Measurements from ENCODE around the gene KRTAP5-3.

Gene KRTAP5-3

GRCh38 chr11:1608363-1608762, at the start of gene KRTAP5-3:
Gene KRTAP5-3, minus strand, starts transcription at chr11:1608463. Its CDS starts 78 bp downstream, at chr11:1608385.
- in situ Hi-C loops (cut with HindIII; ENCODE audit: low pct_ligation_motif_present, low sequenced_read_pairs), result no loop called here
- Histone ChIP-seq H3K36me3 (replicated peaks) (no peaks in the 10 kb centered on the region), H3K27ac (no peak within 1 kb of the TSS), H3K4me3 (ENCODE audit: low read depth, low read length) (no peak within 1 kb of the TSS), H3K27me3 (replicated peaks) (peaks cover 6% of the 10 kb centered on the region)
- DNase-seq, result no peak
- TF ChIP-seq, protein P1, sequence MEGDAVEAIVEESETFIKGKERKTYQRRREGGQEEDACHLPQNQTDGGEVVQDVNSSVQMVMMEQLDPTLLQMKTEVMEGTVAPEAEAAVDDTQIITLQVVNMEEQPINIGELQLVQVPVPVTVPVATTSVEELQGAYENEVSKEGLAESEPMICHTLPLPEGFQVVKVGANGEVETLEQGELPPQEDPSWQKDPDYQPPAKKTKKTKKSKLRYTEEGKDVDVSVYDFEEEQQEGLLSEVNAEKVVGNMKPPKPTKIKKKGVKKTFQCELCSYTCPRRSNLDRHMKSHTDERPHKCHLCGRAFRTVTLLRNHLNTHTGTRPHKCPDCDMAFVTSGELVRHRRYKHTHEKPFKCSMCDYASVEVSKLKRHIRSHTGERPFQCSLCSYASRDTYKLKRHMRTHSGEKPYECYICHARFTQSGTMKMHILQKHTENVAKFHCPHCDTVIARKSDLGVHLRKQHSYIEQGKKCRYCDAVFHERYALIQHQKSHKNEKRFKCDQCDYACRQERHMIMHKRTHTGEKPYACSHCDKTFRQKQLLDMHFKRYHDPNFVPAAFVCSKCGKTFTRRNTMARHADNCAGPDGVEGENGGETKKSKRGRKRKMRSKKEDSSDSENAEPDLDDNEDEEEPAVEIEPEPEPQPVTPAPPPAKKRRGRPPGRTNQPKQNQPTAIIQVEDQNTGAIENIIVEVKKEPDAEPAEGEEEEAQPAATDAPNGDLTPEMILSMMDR (IDR thresholded peaks at IDR 0.05; ENCODE audit: low read depth, low read length, missing control alignments), result no peak

- Histone ChIP-seq H3K27me3 (replicated peaks) (peaks cover 18% of the 10 kb centered on the region), H3K4me3 (ENCODE audit: low read depth, low read length) (no peak overlapping the region), H3K36me3 (replicated peaks) (no peaks in the 10 kb centered on the region), H3K27ac (no peak overlapping the region)
- TF ChIP-seq, protein P1 (IDR thresholded peaks at IDR 0.05; ENCODE audit: low read depth, low read length, missing control alignments), result no peak
- DNase-seq, result no peak
- in situ Hi-C loops (cut with HindIII; ENCODE audit: low pct_ligation_motif_present, low sequenced_read_pairs), result no loop called here
Measured at GRCh38 chr11:1656670-1657069, 48.4 kb upstream of the KRTAP5-3 start.

DNA sequence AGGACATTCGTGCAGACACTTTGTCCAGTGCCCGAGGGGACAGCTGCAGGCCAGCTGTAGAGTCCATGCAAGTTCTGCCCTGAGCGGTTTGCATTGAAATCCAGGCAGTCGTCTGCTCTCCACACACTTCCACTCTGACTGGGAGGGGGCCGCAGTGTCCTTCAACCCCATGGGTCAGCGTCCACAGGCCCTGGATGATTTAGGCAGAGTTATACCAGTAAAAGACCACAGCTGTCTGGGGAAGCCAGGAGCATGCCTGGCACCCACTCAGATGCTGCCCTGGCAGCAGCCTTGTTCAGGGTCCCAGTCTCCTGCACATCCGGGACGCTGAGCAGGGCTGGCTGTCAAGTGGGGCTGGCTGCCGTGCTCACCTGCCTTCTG, 47.8 kb upstream of the KRTAP5-3 start:
- DNase-seq, result no peak
- Histone ChIP-seq H3K27me3 (replicated peaks) (peaks cover 18% of the 10 kb centered on the region), H3K36me3 (replicated peaks) (no peaks in the 10 kb centered on the region), H3K4me3 (ENCODE audit: low read depth, low read length) (no peak overlapping the region), H3K27ac (no peak overlapping the region)
- in situ Hi-C loops (cut with HindIII; ENCODE audit: low pct_ligation_motif_present, low sequenced_read_pairs), result no loop called here
- TF ChIP-seq, protein P1 (IDR thresholded peaks at IDR 0.05; ENCODE audit: low read depth, low read length, missing control alignments), result no peak

DNA sequence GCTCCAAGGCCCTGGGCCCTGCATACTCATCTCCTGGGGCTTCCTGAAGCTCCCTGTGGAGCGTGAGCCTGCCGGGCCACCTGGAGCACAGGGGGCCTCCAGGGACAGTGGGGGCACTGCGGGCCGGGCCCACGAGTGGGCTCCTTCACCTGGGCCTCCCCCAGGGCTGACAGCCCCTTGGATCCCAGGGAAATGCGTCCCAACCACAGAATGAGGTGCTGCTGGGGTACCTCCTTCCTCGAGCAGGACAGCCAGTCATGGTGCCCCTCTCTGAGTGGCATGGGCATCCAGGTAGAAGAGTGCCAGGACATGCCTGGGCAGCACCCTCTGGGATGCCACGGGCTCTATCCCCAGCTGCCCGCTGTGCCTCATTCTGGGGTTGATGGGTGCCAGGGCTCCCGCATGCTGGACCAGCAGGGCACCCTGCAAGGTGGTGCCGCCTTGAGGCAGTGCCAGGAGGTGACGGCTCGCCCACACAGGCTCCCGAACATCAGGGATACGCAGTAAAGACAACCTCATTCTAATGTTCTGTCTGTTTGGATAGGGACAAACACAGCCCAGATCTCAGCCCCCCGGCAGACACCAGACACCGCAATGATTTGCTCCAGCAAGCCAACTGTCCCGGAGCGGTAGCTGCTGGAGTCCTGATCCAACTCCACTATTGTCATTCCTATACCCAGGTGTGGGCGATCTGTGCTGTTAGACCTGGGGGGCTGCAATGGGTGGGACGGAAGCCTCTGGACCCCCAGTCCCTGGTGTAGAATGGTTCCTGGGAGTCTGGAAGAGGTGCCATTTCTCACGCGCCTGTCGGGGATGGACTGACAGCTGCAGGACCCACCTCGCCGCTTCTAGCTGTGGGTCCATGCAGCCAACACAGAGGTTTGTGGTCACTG, 47.2 kb upstream of the KRTAP5-3 start:
- TF ChIP-seq, protein P1 (IDR thresholded peaks at IDR 0.05; ENCODE audit: low read depth, low read length, missing control alignments), result no peak
- Histone ChIP-seq H3K27me3 (replicated peaks) (peaks cover 18% of the 10 kb centered on the region), H3K4me3 (ENCODE audit: low read depth, low read length) (no peak overlapping the region), H3K36me3 (replicated peaks) (no peaks in the 10 kb centered on the region), H3K27ac (no peak overlapping the region)
- no peak for DNase-seq
- in situ Hi-C loops (cut with HindIII; ENCODE audit: low pct_ligation_motif_present, low sequenced_read_pairs), result no loop called here

- in situ Hi-C loops (cut with HindIII; ENCODE audit: low pct_ligation_motif_present, low sequenced_read_pairs), result no loop called here
- H3K36me3 ChIP-seq (replicated peaks), result no peaks in the 10 kb centered on the region
- H3K27ac ChIP-seq, result no peak overlapping the region
- peaks cover 18% of the 10 kb centered on the region for H3K27me3 ChIP-seq (replicated peaks)
- no peak overlapping the region for H3K4me3 ChIP-seq (ENCODE audit: low read depth, low read length)
- TF ChIP-seq, protein P1 (IDR thresholded peaks at IDR 0.05; ENCODE audit: low read depth, low read length, missing control alignments), result no peak
- no peak for DNase-seq
Measured at GRCh38 chr11:1654388-1655167, 46.3 kb upstream of the KRTAP5-3 start.
